Stimulated activated CD4-positive, alpha-beta T cell treated with anti-CD3 and anti-CD28 coated beads, Interleukin-4, amount 100 ng/mL, for 48 hours (primary cell): ENCODE data around the gene C13orf46.
"Not testable (repeated sequence)": the region's sequence is repeated elsewhere in the genome, so short reads cannot be mapped to it uniquely, and the experiment has no call there.

Experiments used
- DNase-seq, 2 donors: peaks; one replicate each; pipeline ENCODE4 v3.0.0-alpha.2; 2020; ENCODE audit warnings: low read depth in 2 of 2

Gene C13orf46

GRCh38 chr13:113991676-113992179 is 17.9 kb upstream of the C13orf46 start:
- DNase-seq, result no peak

DNA sequence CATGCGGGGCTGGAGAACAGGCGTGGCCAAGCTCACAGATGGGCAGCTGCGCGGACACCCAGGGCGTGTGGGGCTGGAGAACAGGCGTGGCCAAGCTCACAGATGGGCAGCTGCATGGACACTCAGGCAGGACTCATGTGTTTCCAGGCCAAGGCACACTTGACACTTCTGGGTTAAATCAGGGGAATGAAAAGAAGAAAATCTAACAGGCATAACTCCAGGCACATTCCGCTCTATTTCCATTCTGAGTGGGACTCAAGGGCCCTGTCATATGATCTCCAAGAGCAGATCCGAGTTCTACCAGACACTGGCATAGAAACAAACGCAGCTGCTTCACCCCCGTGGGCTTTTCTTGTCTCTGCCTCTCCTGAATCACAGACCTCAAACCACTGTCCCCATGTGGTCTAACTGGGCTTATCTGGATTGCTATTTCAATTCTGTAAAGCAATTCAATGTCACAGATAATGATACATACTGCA is 17.4 kb upstream of the C13orf46 start:
- DNase-seq, result no peak

- DNase-seq, result no peak
These were observed 16.5 kb upstream of the C13orf46 start for GRCh38 chr13:113990321-113990837.

DNA sequence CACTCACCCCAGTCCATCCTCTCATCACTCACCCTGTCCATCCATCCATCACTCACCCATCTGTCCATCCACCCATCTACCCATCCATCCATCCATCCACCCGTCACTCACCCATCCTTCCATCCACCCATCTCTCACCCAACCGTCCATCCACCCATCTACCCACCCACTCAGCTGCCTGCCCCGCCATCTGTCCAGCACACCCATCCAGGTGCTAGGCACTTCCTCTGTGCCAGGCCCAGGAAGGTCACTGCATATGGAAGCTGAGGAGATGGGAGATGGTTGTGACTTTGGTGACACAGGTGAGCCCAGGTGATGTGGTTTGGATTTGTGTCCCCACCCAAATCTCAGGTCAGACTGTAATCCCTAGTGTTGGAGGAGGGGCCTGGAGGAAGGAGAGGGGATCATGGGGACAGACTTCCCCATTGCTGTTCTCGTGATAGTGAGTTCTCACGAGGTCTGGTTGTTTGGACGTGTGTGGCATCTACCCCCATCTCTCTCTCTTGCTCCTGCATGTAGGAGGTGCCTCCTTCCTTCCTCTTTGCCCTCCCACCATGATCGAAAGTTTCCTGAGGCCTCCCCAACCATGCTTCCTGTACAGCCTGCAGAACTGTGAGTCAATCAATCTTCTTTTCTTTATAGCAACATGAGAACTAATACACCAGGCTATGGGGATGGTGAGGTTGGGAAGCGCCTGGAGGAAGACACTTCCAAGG is 15.9 kb upstream of the C13orf46 start:
- DNase-seq, result no peak

GRCh38 chr13:113988859-113989258 is 15.0 kb upstream of the C13orf46 start:
- DNase-seq, result not testable (repeated sequence)

GRCh38 chr13:113982296-113982661 is 8.4 kb upstream of the C13orf46 start:
- DNase-seq, result no peak

- no peak for DNase-seq
These were observed 7.9 kb upstream of the C13orf46 start for GRCh38 chr13:113981611-113982295.

DNA sequence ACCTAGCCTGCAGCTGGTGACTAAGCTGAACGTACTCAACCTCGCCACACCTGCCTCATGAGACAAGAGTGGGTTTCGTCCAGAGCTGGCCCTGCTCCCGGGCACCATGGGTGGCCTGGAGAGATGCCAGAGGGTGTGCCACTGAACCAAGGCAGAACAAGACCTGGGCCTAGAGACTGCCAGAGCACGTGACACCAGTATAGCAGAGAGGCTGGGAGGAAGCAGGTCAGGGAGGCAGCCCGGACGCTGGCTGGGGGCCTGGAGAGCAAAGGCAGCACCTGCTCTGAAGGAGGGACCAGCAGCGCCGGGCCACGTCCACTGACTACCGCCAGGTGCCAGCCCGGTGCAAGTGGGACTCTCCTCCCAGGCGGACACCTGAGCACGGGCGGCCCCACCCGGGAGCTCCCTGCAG is 7.3 kb upstream of the C13orf46 start:
- no peak for DNase-seq

GRCh38 chr13:113980489-113981064 is 6.7 kb upstream of the C13orf46 start:
- no peak for DNase-seq

- DNase-seq, result no peak
These were observed 6.1 kb upstream of the C13orf46 start for GRCh38 chr13:113979791-113980471.

DNA sequence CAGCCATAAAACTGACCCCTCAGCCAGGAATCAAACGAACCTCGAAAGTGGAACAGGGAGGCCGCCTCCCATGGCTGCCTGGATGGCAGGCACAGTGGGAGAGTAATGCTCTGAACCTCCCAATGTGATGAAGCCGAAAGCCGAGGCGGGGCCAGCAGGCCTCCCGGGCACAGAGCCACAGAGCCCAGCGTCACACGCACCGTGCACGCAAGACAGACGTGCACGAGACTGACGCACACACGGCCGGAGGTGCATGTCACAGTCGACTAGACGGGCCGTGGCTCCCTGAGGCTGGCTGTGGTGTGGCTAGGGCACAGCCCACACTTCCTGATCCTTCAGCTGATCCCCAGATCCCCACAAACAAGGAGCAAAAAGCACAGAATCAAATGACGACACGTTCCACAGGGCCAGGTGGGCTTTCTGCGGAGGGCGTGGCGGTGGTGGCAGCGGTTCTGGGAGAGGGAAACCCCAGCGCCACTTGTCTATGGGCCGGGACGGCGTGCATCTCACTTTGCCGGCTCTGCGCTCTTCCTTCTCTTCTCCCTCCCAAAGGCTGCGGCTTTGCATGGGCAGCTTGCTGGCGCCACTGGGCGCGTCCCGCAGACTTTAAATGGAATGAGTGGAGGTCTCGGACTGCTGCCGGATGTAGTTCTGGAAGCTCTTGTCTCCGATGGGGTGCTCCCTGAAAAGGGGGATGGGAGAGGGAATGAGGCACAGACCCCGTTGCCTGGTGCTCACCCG is 5.0 kb upstream of the C13orf46 start:
- DNase-seq, result no peak

DNA sequence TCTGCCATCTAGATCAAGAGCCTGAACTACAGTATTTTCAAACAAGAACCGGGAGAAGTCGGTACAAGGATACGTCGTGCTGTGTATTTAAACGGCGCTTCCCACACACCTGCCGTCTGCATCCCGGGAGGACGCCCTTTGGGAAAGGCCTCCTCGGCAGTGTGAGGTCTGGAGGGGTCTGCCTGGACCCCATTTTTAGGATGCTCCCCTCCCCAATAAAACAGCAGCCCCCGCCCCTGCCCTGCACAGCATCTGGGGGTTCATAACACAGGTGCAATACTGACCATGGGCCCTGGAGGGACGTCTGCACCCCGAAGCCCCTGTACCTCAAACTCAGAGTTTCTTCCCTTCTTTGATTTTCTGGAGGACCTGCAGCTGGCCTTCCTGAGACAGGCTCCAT is 4.1 kb upstream of the C13orf46 start:
- DNase-seq, result no peak

- no peak for DNase-seq
These were observed 3.1 kb upstream of the C13orf46 start for GRCh38 chr13:113976711-113977684.

DNA sequence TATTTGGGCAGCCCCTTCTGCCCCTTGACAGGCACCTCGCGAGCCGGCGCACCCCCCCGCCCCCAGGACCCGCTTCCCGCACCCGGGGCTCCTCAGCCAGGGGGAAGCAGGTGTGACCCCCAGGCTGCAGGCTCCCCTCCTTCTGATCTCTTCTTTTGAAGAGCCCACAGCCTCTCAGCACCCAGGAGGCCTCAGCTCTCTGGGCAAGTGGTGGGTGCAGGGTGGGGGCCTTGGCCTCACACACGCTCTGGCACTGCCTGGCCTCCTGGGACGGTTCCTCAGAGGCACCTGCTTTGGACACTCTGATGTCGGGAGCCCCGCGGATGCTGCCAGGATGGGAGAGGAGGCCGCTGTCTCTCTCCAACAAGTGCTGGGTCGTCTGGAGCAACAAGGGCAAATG is 1.5 kb upstream of the C13orf46 start:
- DNase-seq, result no peak

GRCh38 chr13:113974304-113975281 is 717 bp upstream of the C13orf46 start:
- DNase-seq, result no peak

DNA sequence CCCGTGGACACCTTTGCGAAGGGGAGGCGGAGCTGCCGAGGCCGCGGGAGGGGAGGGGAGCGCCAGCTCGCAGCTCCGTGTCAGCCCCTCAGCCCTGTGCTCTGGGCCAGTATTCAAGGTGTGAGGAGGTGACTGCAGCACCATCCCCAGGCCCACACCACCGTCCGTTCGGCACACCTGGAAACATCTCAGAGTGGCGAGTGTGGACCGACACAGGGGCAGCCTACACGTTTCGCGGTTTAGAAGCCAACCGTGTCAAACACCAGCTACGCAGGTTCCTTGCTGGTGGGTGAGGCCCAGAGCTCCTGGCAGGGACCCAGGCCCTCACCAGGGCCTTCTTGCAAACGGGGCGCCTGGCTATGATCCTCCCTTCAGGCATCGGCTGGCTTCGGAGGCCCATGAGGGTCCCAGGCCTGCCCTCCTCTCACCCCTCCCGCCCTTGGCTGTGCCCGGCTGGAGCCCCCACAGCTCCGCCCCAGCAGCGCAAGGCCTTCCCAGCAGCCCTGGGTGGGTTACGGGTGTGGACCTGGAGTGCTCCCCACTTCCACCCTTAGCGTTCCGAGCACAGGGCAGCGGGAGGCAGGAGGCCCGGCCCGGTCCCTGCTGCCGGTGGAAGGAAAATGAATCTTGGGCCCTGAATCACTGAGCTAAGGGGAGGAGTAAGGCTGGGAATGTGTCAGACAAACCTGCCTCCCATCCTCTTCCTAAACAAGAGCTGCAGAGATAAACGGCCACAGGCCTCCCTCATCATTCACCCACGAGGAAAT is 1.2 kb downstream of the C13orf46 start:
- DNase-seq, result no peak

DNA sequence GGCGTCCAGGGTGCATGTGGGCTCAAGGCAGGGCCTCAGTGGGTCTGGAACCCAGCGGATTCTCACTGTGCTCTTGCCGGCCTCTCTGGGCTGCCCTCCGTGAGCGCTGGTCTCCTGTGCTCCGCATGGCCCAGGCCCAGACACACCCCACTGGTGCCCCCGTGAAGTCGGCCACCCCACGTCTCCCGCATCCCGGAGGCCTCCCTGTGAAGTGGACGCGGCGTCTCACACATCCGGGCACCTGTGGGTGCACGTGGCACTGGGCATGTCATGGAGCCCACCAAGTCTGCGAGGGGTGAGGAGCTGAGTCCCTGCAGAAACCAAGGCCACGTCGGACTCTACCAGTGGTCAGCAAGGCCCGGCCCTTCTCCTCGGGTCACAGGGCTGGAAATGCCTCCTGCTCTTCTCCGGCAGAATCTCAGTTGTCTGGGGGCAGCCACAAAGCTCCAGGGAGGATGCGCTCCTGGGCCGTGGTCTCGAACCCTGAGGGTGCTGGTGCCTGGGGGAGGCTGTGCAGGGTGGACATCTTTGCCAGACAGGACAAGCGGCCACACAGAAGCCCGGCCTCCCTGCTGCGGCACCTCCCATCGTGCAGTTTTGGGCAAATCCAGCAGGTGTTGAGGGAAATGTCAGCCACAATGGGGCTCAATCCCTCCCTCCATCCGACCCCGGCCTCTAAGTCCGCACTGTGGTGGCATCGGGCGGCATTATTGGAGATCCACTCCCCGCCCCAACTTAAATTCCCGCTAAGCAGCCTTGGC is 2.2 kb downstream of the C13orf46 start:
- DNase-seq, result no peak
